Mucosa of rectum (tissue), 2 donors: ENCODE measurements around the gene INPP4B.

Experiments
- H3K27ac ChIP-seq, 2 donors: one replicate each; pipeline ENCODE4 v1.7.0; 2013; ENCODE audit warnings: inconsistent platforms in 2 of 2, low read depth in 2 of 2, low read length in 2 of 2
- H3K27me3 ChIP-seq, 2 donors: one replicate each; pipeline ENCODE4 v1.7.0; 2013; ENCODE audit warnings: low read length in 2 of 2; ENCODE audit not compliant: control insufficient read depth in 2 of 2, insufficient read depth in 2 of 2
- H3K36me3 ChIP-seq, 2 donors: one replicate each; pipeline ENCODE4 v1.7.0; 2013; ENCODE audit warnings: low read length in 2 of 2; ENCODE audit not compliant: control insufficient read depth in 2 of 2, insufficient read depth in 2 of 2
- H3K4me1 ChIP-seq, 2 donors: one replicate each; pipeline ENCODE4 v1.7.0; 2013; ENCODE audit warnings: low read length in 2 of 2, mild to moderate bottlenecking in 1 of 2; ENCODE audit not compliant: control insufficient read depth in 2 of 2, insufficient read depth in 2 of 2
- H3K4me3 ChIP-seq, 2 donors: one replicate each; pipeline ENCODE4 v1.7.0; 2013; ENCODE audit warnings: low read length in 2 of 2
- H3K9ac ChIP-seq, 2 donors: one replicate each; pipeline ENCODE4 v1.7.0; 2013; ENCODE audit warnings: low read length in 2 of 2, low read depth in 1 of 2, mild to moderate bottlenecking in 1 of 2
- H3K9me3 ChIP-seq, 2 donors: one replicate each; pipeline ENCODE4 v1.7.0; 2013; ENCODE audit warnings: low read length in 2 of 2; ENCODE audit not compliant: control insufficient read depth in 2 of 2
- donor health status: healthy.
- donor health status: Normal muscosa, but diverticular disease.

INPP4B gene

DNA sequence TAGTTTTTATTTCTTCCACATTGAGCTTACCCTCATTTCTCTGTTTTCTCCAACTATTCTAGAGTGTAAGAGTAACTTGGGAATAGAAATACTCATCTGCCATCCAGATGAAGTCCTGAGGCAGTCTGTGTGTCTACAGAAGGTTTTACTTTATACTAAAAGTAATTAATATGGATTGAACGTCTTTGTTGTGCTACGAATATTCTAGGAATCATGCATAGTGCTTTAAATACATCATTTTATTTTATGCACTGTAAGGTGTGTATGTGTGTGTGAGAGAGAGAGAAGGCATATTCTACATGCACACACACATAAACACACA, 305.7 kb downstream of the INPP4B start:
- H3K9ac ChIP-seq: no peak overlapping the region
- H3K4me1 ChIP-seq: no peaks in the 10 kb centered on the region
- no peaks in the 10 kb centered on the region for H3K9me3 ChIP-seq
- no peaks in the 10 kb centered on the region for H3K36me3 ChIP-seq
- no peak overlapping the region for H3K4me3 ChIP-seq
- no peaks in the 10 kb centered on the region for H3K27me3 ChIP-seq
- no peak overlapping the region for H3K27ac ChIP-seq

DNA sequence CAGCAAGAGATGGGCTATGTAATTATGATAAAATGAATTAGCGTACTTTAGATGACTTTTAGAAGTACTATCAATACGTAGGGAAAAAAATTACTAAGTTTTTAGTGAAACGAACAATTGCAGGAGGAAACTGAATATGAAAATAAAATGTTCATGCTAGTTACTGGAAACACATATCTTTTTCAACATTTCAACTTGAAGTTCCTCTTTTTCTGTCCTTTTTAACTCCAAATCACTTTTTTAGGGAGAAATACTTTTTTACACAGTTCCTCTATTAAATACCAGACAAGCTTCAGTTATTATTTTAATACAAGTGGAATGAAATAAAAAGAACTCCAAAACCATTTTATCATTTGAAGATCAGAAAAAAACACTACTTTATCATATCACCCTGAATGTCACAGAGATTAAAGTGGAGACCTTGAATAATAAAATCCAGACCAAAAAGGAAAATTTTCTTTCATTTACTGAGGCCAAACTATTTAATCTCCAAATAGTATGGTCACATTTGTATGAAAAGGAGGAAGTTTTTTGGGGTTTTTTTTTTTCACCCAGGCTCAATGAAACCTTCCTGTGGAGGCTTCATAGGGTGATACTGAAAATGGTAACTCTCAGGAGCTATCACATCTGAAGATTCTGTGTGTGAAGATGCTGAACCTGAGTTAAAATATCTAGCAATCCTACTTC, 306.2 kb downstream of the INPP4B start:
- H3K9ac ChIP-seq: no peak overlapping the region
- no peak overlapping the region for H3K4me3 ChIP-seq
- H3K36me3 ChIP-seq: no peaks in the 10 kb centered on the region
- no peaks in the 10 kb centered on the region for H3K9me3 ChIP-seq
- no peaks in the 10 kb centered on the region for H3K4me1 ChIP-seq
- H3K27me3 ChIP-seq: no peaks in the 10 kb centered on the region
- no peak overlapping the region for H3K27ac ChIP-seq

DNA sequence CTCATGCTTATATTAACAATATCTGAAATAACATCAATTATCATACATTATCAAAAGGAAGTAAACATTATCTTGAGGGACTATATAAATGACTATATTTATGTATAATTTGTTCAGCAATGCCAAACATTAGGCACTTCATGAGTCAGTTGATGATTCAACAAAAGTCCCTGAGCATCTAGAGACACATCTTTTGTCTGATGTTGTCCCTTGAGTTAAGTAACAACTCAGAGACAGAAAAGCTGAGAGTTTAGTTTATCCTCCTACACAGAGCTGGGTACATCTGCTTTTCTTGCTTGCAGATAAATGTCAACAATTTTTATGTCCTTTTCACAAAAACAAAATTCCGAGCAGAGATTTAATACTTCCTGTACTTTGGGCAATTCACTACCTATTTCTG, 311.1 kb downstream of the INPP4B start:
- no peak overlapping the region for H3K27ac ChIP-seq
- no peaks in the 10 kb centered on the region for H3K36me3 ChIP-seq
- no peaks in the 10 kb centered on the region for H3K27me3 ChIP-seq

DNA sequence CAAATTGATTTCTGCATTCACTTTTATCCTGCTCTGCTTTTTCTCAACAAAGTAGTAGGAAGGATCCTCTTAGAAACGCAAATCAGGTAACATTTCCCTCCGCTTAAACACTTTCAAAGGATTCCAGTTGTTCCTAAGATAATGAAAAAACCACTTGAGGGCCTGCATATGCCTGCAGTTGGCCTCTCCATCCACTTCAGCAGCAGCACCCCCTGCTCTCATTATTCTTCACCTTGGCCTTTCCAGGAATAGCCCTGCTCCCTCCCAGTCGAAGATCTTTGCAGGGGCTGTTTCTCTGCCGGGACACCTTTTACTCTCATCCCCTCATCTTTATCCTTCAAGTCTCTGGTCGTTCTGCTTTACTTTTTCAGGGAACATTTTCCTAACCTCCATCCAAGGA, 314.0 kb downstream of the INPP4B start:
- Histone ChIP-seq H3K27ac (no peak overlapping the region), H3K9me3 (no peaks in the 10 kb centered on the region), H3K4me1 (peaks cover 0 to 3% of the 10 kb centered on the region in 2 donors), H3K27me3 (no peaks in the 10 kb centered on the region), H3K36me3 (no peaks in the 10 kb centered on the region), H3K4me3 (no peak overlapping the region), H3K9ac (no peak overlapping the region)

More for the DNA sequence above, 311.1 kb downstream of the INPP4B start:
- Histone ChIP-seq H3K9me3 (no peaks in the 10 kb centered on the region), H3K4me1 (peaks cover 0 to 3% of the 10 kb centered on the region in 2 donors), H3K9ac (no peak overlapping the region), H3K4me3 (no peak overlapping the region)

DNA sequence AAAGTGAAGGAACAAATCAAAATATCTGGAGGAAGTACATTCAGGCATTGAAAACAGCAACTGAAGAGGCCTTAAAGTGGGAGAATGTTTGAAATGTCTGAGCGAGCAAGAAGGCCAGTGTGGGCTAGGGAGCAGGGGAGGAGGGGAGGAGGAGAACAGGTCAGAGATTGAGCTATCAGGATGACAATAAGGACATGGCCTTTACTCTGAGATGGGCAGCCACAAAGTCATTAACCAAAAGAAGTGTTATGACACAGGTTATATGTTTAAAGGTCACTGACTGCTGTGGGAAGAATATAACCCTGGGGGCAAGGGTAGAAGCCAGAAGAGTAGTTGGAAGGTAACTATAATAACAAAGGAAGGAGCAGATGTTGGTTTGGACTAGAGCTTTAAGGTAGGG, 315.4 kb downstream of the INPP4B start:
- Histone ChIP-seq H3K9me3 (no peaks in the 10 kb centered on the region), H3K4me3 (no peak overlapping the region), H3K36me3 (no peaks in the 10 kb centered on the region), H3K4me1 (peaks cover 0 to 3% of the 10 kb centered on the region in 2 donors), H3K27me3 (no peaks in the 10 kb centered on the region), H3K27ac (no peak overlapping the region), H3K9ac (no peak overlapping the region)

DNA sequence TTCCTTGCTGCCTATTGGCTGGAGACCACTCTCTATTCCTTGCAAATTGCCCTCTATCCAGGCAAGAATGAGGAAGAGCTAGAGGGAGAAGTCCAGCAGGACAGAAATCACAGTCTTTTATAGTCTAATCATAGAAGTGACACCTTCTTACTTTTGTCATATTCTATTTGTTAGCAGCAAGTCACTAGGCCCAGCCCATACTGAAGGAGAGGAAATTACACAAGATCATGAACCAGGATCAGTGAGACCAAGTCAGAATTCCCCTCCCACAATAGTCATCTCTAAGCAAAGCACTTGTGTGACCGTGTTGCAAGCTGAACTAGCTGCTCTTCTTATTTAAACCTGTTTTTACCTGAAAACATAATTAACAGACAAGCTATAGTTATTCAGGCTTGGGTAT, 317.7 kb downstream of the INPP4B start:
- Histone ChIP-seq H3K4me1 (peaks cover 0 to 3% of the 10 kb centered on the region in 2 donors), H3K27ac (no peak overlapping the region), H3K4me3 (no peak overlapping the region), H3K9me3 (no peaks in the 10 kb centered on the region), H3K9ac (no peak overlapping the region), H3K27me3 (no peaks in the 10 kb centered on the region), H3K36me3 (no peaks in the 10 kb centered on the region)

DNA sequence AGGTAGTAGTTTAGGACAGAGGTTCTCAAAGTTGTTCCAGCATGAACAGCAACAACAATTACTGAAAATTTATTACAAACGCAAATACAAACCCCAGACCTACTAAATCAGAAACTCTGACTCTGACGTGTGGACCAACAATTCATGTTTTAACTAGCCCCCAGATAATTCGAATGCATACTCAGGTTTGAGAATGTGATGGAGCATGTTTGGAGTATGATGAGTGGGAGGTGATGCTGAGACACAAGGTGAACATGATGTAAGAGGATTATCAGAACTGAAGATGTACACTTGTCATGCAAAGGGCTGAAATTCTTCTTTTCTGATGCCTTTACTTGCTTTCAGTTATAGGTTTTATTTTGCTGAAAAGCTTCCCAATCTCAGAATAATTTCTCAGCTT, 323.0 kb downstream of the INPP4B start:
- H3K9ac ChIP-seq: no peak overlapping the region
- H3K4me3 ChIP-seq: no peak overlapping the region
- no peaks in the 10 kb centered on the region for H3K4me1 ChIP-seq
- H3K36me3 ChIP-seq: no peaks in the 10 kb centered on the region
- H3K27ac ChIP-seq: no peak overlapping the region
- H3K9me3 ChIP-seq: no peaks in the 10 kb centered on the region
- no peaks in the 10 kb centered on the region for H3K27me3 ChIP-seq

DNA sequence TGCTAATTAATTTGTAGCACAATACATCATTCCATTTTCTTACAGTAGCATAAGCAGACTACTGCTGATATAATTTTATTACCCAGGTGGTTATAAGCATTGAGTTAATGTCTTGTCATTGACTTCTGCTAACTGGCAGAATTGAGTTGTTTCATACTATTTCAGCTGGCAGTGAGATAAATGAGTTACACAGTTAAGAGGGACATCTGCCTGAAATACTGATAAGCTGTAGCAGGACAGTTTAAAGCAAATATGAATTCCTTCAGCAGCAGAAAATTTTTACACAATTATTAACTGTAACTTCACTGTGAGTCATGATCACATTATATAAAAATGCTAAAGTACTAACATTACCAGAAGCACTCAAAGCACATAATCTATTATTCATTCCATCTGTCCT, 326.8 kb downstream of the INPP4B start:
- no peaks in the 10 kb centered on the region for H3K9me3 ChIP-seq
- H3K27ac ChIP-seq: no peak overlapping the region
- H3K27me3 ChIP-seq: no peaks in the 10 kb centered on the region
- H3K9ac ChIP-seq: no peak overlapping the region
- no peaks in the 10 kb centered on the region for H3K36me3 ChIP-seq
- H3K4me1 ChIP-seq: no peaks in the 10 kb centered on the region
- no peak overlapping the region for H3K4me3 ChIP-seq

DNA sequence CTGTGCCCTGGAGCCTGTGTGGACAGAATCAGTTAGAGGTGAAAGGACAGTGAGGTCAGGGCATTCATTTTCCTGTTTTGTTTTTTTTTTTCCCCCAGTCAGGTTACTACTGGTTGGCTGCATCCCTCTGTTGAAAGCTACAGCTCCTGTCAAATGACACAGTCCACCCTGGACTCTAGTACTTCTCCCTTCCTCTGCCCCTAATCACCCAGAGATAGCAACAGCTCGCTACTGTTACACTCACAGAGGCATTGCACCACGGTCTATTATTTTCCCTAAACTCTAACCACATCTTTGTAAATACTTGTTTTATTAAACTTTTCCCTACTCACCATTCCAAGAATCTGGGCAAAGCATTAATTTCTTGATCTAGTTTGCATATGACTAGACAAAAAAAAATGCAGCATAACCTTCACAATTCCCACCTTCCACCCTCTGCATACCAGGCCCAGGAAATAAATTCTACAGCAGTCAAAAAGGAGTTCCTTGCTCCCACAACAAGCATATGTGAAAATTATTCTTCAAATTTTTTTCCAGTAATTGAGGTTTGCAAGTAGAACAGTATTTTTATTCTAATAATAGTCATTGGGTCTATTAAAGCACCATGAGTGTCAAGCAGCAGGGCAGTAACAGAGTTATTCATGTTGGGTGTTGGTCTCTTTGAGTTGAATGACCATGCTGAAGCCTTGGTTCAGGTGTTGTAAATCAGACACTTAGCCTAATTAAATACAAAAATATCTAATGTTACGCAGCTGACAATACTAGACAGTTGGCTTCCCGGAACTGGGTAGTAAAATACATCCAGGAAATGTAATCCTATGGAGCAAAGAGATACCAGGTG, 329.2 kb downstream of the INPP4B start:
- H3K9ac ChIP-seq: no peak overlapping the region
- no peak overlapping the region for H3K4me3 ChIP-seq
- H3K27ac ChIP-seq: no peak overlapping the region
- H3K4me1 ChIP-seq: no peaks in the 10 kb centered on the region
- no peaks in the 10 kb centered on the region for H3K36me3 ChIP-seq
- H3K27me3 ChIP-seq: no peaks in the 10 kb centered on the region
- H3K9me3 ChIP-seq: no peaks in the 10 kb centered on the region

DNA sequence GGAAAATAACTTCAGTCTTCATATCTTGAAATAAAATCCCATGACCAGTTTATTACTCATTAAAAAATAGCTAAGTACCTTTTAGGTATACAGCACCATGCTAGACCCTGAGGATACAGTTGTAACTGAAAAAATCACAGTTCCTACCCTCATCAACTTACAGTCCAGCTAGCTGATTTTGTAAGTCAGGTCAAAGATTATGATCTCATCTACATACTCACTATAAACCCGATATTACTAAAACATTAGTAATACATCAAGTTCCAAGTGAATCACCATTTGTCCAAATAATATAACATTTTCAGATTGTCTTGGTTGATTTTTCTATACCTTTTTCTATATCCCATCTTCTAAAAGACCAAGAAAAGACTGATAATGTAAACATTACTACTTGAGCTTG, 333.9 kb downstream of the INPP4B start:
- Histone ChIP-seq H3K27ac (no peak overlapping the region), H3K36me3 (no peaks in the 10 kb centered on the region), H3K9me3 (no peaks in the 10 kb centered on the region), H3K4me3 (no peak overlapping the region), H3K4me1 (no peaks in the 10 kb centered on the region), H3K9ac (no peak overlapping the region), H3K27me3 (no peaks in the 10 kb centered on the region)
